Kidney epithelial cell (primary cell): ENCODE results near the gene NCOA1. TPM values are rescaled to one million over a fixed set of nuclear protein-coding genes. Genes with fewer than 3 reads are reported as not detected.

Source experiments
- DNase-seq: peaks from one replicate; pipeline ENCODE4 v3.0.0-alpha.2; 2010; ENCODE audit warnings: low read depth
- H3K27me3 ChIP-seq: 2 replicates; pipeline ENCODE4 v1.6.0; 2011; ENCODE audit warnings: low read length; ENCODE audit not compliant: control insufficient read depth, insufficient read depth
- H3K36me3 ChIP-seq: 2 replicates; pipeline ENCODE4 v1.5.1; 2011; ENCODE audit warnings: low read length; ENCODE audit not compliant: control insufficient read depth, insufficient read depth
- H3K4me3 ChIP-seq: 2 replicates; pipeline ENCODE4 v1.5.1; 2011; ENCODE audit warnings: low read depth, mild to moderate bottlenecking, control low read depth, low read length
- CTCF ChIP-seq: IDR thresholded peaks from 2 replicates; pipeline ENCODE4 v1.5.1; 2011; ENCODE audit warnings: mild to moderate bottlenecking, moderate library complexity, low read length, control low read depth, inconsistent platforms; ENCODE audit not compliant: insufficient read depth, poor library complexity, severe bottlenecking
- total RNA-seq: library from RNA; depleted of rRNA; stranded (reverse); fragments of >200 nt; gene quantifications from 2 replicates; pipeline ENCODE4 v1.2.3, GENCODE V29; 2015

NCOA1 gene
- total RNA-seq, 1 donor from 2014 or later: 13.3 TPM

GRCh38 chr2:24761866-24762265, 270.8 kb downstream of the NCOA1 start:
- no peak overlapping the region for H3K4me3 ChIP-seq
- no peak for TF ChIP-seq CTCF
- no peaks in the 10 kb centered on the region for H3K27me3 ChIP-seq
- H3K36me3 ChIP-seq: no peaks in the 10 kb centered on the region
- DNase-seq: no peak

GRCh38 chr2:24762518-24762917, 271.5 kb downstream of the NCOA1 start:
- Histone ChIP-seq H3K27me3 (no peaks in the 10 kb centered on the region), H3K36me3 (no peaks in the 10 kb centered on the region), H3K4me3 (no peak overlapping the region)
- no peak for DNase-seq
- TF ChIP-seq CTCF: no peak

- Histone ChIP-seq H3K4me3 (no peak overlapping the region), H3K27me3 (no peaks in the 10 kb centered on the region), H3K36me3 (no peaks in the 10 kb centered on the region)
- no peak for DNase-seq
- TF ChIP-seq CTCF: no peak
Observed at GRCh38 chr2:24763843-24764242, 272.8 kb downstream of the NCOA1 start.

- H3K36me3 ChIP-seq: no peaks in the 10 kb centered on the region
- H3K27me3 ChIP-seq: no peaks in the 10 kb centered on the region
- DNase-seq: no peak
- H3K4me3 ChIP-seq: no peak overlapping the region
- TF ChIP-seq CTCF: no peak
Observed at GRCh38 chr2:24766609-24767008, 275.6 kb downstream of the NCOA1 start.

- Histone ChIP-seq H3K36me3 (no peaks in the 10 kb centered on the region), H3K27me3 (no peaks in the 10 kb centered on the region), H3K4me3 (no peak overlapping the region)
- no peak for DNase-seq
- no peak for TF ChIP-seq CTCF
Observed at GRCh38 chr2:24768013-24768412, 277.0 kb downstream of the NCOA1 start.

- Histone ChIP-seq H3K4me3 (no peak overlapping the region), H3K27me3 (no peaks in the 10 kb centered on the region), H3K36me3 (no peaks in the 10 kb centered on the region)
- no peak for TF ChIP-seq CTCF
- no peak for DNase-seq
Observed at GRCh38 chr2:24768601-24769000, 277.5 kb downstream of the NCOA1 start.
